OCI-LY3 (cell line): ENCODE results near the gene ARNT2.

ENCODE experiments used
- H2AFZ ChIP-seq: fragments of 200-600, 300-600 bp; shearing (Covaris generic); 2 replicates; pipeline ENCODE4 v1.6.0; 2014; ENCODE audit warnings: antibody characterized with exemption, low read depth, low read length
- H3K27ac ChIP-seq: fragments of 200-600, 300-600 bp; sonication (generic); 2 replicates; pipeline ENCODE4 v1.5.1; 2014; ENCODE audit warnings: mild to moderate bottlenecking, low read length, moderate library complexity, mixed read lengths
- H3K27me3 ChIP-seq: fragments of 200-600, 300-600 bp; sonication (generic); 2 replicates; pipeline ENCODE4 v1.6.1; 2014; ENCODE audit warnings: low read depth, low read length, mixed read lengths
- H3K36me3 ChIP-seq: fragments of 200-600, 300-600 bp; sonication (generic); replicated peaks from 2 replicates; pipeline ENCODE3; 2014; ENCODE audit warnings: low read depth, low read length, mixed read lengths
- H3K4me1 ChIP-seq: fragments of 300-600, 200-600 bp; sonication (generic); 2 replicates; pipeline ENCODE4 v1.6.1; 2014; ENCODE audit warnings: low read length, mixed read lengths
- H3K4me2 ChIP-seq: fragments of 200-600, 300-600 bp; sonication (generic); 2 replicates; pipeline ENCODE4 v1.6.1; 2014; ENCODE audit warnings: low read length, mixed read lengths
- H3K4me3 ChIP-seq: fragments of 300-600, 200-600 bp; sonication (generic); 2 replicates; pipeline ENCODE4 v1.5.1; 2014; ENCODE audit warnings: antibody characterized with exemption, mild to moderate bottlenecking, low read length, moderate library complexity
- H3K79me2 ChIP-seq: fragments of 300-600, 200-600 bp; shearing (Covaris generic); 2 replicates; pipeline ENCODE4 v1.6.1; 2014; ENCODE audit warnings: mild to moderate bottlenecking, low read length, mixed read lengths
- H3K9ac ChIP-seq: fragments of 300-600, 200-600 bp; shearing (Covaris generic); 2 replicates; pipeline ENCODE4 v1.6.0; 2014; ENCODE audit warnings: mild to moderate bottlenecking, low read length, moderate library complexity
- H3K9me3 ChIP-seq: fragments of 200-600, 300-600 bp; shearing (Covaris generic); 2 replicates; pipeline ENCODE4 v1.6.1; 2014; ENCODE audit warnings: low read length, mixed read lengths; ENCODE audit not compliant: insufficient read depth
- H4K20me1 ChIP-seq: fragments of 200-600, 300-600 bp; sonication (generic); 2 replicates; pipeline ENCODE4 v1.6.1; 2016; ENCODE audit warnings: low read length, mixed read lengths; ENCODE audit not compliant: insufficient read depth
- EZH2phosphoT487 ChIP-seq: fragments of 200-600 bp; shearing (Covaris generic); IDR thresholded peaks from 2 replicates; pipeline ENCODE4 v1.6.1; 2018; ENCODE audit warnings: antibody characterized with exemption, mixed run types, low read depth
- TF ChIP-seq, protein P1 (sequence below): fragments of 200-600, 300-600 bp; sonication (generic); IDR thresholded peaks from 2 replicates; pipeline ENCODE4 v1.5.1; 2014; ENCODE audit warnings: antibody characterized with exemption, low read length, low read depth

The ARNT2 gene

DNA sequence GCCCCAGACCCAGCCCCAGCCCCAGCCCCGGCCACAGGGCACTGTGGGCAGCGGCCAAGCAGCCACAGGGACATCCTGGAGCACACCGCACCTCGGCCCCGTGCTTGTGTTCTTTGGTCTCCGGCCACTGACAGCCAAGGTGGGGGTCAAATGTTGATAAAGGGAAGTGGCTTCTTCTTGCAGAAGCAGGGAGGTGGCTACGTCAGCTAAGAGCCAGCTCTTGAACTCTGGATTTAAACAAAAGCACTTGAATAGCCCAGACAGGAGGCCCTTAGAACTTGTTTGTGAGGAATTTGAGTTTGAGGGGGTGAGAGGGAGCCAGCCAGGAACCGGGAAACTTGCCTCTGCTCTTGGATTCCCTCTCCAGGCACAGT is 155.1 kb downstream of the ARNT2 start:
- Histone ChIP-seq H3K36me3 (no peaks in the 10 kb centered on the region), H3K79me2 (no peaks in the 10 kb centered on the region), H3K27me3 (no peaks in the 10 kb centered on the region), H3K27ac (no peak overlapping the region), H2AFZ (no peak overlapping the region), H3K4me2 (no peak overlapping the region), H3K9ac (no peak overlapping the region), H3K9me3 (no peaks in the 10 kb centered on the region), H4K20me1 (no peaks in the 10 kb centered on the region), H3K4me3 (no peak overlapping the region), H3K4me1 (no peaks in the 10 kb centered on the region)
- TF ChIP-seq EZH2phosphoT487 = no peak
- TF ChIP-seq, protein P1, sequence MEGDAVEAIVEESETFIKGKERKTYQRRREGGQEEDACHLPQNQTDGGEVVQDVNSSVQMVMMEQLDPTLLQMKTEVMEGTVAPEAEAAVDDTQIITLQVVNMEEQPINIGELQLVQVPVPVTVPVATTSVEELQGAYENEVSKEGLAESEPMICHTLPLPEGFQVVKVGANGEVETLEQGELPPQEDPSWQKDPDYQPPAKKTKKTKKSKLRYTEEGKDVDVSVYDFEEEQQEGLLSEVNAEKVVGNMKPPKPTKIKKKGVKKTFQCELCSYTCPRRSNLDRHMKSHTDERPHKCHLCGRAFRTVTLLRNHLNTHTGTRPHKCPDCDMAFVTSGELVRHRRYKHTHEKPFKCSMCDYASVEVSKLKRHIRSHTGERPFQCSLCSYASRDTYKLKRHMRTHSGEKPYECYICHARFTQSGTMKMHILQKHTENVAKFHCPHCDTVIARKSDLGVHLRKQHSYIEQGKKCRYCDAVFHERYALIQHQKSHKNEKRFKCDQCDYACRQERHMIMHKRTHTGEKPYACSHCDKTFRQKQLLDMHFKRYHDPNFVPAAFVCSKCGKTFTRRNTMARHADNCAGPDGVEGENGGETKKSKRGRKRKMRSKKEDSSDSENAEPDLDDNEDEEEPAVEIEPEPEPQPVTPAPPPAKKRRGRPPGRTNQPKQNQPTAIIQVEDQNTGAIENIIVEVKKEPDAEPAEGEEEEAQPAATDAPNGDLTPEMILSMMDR = no peak

DNA sequence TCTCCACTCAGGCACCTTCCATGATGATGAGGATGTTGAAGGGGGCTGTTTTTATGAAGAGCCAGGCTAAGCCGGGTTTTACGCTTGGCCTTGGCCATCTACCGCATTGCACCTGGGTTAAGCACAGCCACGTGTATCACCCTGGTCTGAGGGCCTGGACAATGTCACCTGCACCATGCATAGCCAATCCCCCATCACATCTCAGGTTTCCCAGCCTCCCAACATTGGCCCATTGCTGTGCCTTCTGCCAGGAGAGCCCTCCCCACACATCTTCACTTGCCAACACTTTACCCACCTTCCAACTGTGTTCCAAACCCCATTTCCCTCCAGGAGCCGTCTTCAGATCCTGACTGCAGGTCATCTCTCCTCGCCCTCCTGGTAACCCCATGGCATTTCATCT is 155.6 kb downstream of the ARNT2 start:
- H3K4me1 ChIP-seq = peaks cover 2% of the 10 kb centered on the region
- H3K4me2 ChIP-seq = no peak overlapping the region
- no peaks in the 10 kb centered on the region for H3K9me3 ChIP-seq
- no peak overlapping the region for H3K9ac ChIP-seq
- TF ChIP-seq EZH2phosphoT487 = no peak
- TF ChIP-seq, protein P1 = no peak
- H3K79me2 ChIP-seq = no peaks in the 10 kb centered on the region
- no peaks in the 10 kb centered on the region for H4K20me1 ChIP-seq
- no peak overlapping the region for H3K27ac ChIP-seq
- no peak overlapping the region for H2AFZ ChIP-seq
- H3K4me3 ChIP-seq = no peak overlapping the region
- H3K36me3 ChIP-seq = no peaks in the 10 kb centered on the region
- H3K27me3 ChIP-seq = no peaks in the 10 kb centered on the region

DNA sequence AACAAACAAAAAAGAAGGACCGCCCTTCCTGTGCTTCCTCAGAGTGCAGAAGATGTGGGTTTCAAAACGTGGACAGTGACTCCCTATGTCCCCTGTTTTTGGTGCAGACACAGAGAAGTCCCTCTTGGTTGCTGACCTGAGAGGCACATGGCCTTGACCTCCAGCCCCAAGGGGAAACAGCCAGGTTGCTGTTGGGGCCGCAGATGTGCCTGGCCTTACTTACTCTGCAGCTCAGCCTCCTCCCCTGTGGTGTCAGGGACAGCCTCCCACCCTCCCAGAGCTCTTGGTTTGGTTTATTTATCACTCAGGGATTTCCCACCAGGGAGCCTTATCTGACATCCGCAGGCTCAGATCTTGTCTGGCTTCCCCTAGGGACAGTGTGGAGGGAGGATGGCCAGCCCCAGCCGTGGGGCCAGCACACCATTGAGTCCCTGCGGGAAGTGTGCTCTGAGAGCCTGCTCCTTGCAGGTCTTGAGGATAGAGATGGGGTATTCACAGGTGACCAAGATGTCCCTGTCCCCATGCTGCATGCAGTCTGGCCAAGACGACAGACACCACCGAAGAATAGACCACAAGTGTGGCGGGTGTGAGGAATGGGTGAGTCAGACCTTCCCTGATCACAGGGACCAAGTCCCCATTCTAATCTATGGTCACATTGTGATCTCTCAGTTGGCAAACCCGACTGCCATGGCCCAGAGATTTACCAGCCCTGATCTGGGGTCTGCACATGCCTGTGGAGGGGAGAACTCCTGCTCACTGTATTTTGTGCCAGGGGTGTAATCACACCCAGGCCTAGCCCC is 156.6 kb downstream of the ARNT2 start:
- Histone ChIP-seq H3K4me2 (no peak overlapping the region), H3K4me3 (no peak overlapping the region), H3K79me2 (no peaks in the 10 kb centered on the region), H2AFZ (no peak overlapping the region), H4K20me1 (no peaks in the 10 kb centered on the region), H3K27me3 (no peaks in the 10 kb centered on the region), H3K9me3 (no peaks in the 10 kb centered on the region), H3K36me3 (no peaks in the 10 kb centered on the region), H3K4me1 (peaks cover 12% of the 10 kb centered on the region), H3K9ac (no peak overlapping the region), H3K27ac (no peak overlapping the region)
- no peak for TF ChIP-seq EZH2phosphoT487
- TF ChIP-seq, protein P1 = no peak

DNA sequence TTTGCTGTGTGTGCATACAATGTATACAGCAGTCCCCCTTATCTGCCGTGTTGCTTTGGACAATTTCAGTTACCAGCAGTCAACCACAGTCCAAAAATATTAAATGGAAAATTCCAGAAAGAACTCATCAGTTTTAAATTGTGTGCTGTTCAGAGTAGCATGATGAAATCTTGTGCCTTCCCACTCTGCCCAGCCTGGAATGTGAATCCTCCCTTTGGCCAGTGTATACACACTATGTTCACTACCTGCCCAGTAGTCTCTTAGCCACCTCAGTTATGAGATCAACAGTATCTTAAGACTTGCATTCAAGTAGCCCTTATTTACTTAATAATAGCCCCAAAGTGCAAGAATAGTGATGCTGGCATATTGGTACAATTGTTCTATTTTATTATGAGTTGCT is 157.3 kb downstream of the ARNT2 start:
- H4K20me1 ChIP-seq = no peaks in the 10 kb centered on the region
- no peak overlapping the region for H3K4me2 ChIP-seq
- H3K4me3 ChIP-seq = no peak overlapping the region
- H3K9me3 ChIP-seq = no peaks in the 10 kb centered on the region
- H3K27ac ChIP-seq = no peak overlapping the region
- H3K27me3 ChIP-seq = no peaks in the 10 kb centered on the region
- H3K4me1 ChIP-seq = peaks cover 14% of the 10 kb centered on the region
- TF ChIP-seq EZH2phosphoT487 = no peak
- TF ChIP-seq, protein P1 = no peak
- no peak overlapping the region for H3K9ac ChIP-seq
- no peaks in the 10 kb centered on the region for H3K79me2 ChIP-seq
- no peaks in the 10 kb centered on the region for H3K36me3 ChIP-seq
- no peak overlapping the region for H2AFZ ChIP-seq
